NB4 (cell line): ENCODE data around the gene ALPP.

Experiments
- POLR2A ChIP-seq: IDR thresholded peaks from 2 replicates; pipeline ENCODE4 v1.6.1; 2011; ENCODE audit warnings: mild to moderate bottlenecking; ENCODE audit not compliant: insufficient read length; ENCODE audit errors: extremely low read depth
- TF ChIP-seq, protein P1 (sequence below): IDR thresholded peaks from one replicate; pipeline ENCODE4 v1.5.1; 2012; ENCODE audit warnings: low read depth, low read length

DNA sequence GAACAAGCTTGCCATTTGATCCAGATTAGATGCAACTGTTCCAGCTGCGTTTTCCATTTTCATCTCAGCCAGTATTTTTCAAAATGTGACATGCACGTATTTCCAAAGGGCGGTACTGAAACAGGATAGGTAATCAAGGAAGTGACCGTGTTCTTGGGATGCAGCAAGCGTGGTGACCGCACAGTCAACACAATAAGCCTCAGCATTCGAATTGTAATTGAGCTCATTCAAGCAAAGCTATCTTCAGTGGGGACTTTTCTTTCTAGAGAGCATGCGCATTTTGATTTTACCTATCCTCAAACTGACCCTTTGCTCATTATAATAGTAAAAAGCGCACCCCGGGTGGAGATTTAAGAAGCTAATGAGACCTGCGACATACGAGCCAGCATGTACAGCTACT is 3.4 kb upstream of the ALPP start:
- TF ChIP-seq, protein P1, sequence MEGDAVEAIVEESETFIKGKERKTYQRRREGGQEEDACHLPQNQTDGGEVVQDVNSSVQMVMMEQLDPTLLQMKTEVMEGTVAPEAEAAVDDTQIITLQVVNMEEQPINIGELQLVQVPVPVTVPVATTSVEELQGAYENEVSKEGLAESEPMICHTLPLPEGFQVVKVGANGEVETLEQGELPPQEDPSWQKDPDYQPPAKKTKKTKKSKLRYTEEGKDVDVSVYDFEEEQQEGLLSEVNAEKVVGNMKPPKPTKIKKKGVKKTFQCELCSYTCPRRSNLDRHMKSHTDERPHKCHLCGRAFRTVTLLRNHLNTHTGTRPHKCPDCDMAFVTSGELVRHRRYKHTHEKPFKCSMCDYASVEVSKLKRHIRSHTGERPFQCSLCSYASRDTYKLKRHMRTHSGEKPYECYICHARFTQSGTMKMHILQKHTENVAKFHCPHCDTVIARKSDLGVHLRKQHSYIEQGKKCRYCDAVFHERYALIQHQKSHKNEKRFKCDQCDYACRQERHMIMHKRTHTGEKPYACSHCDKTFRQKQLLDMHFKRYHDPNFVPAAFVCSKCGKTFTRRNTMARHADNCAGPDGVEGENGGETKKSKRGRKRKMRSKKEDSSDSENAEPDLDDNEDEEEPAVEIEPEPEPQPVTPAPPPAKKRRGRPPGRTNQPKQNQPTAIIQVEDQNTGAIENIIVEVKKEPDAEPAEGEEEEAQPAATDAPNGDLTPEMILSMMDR = no peak
- TF ChIP-seq POLR2A = no peak
